ENCODE data around the gene TIMMDC1.

DNA sequence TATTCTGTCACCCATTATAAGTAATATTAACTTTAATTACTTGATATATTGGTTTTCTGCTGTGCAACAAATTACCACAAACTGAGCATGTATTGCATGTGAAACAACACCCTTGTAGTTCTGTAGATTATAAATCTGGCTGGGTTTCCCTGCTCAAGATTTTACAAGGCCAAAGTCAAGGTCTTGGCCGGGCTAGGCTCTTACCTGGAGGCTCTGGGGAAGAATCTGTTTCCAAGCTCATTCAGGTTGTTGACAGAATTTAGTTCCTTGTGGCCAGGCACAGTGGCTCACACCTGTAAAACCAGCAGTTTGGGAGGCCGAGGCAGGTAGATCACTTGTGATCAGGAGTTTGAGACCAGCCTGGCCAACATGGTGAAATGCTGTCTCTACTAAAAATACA, 16.3 kb downstream of the TIMMDC1 start:
- no peak for TF ChIP-seq HDGF (IDR thresholded peaks at IDR 0.05)
- TF ChIP-seq CREB1 (IDR thresholded peaks at IDR 0.05; ENCODE audit: low read depth), result no peak
- TF ChIP-seq RCOR1 (conservative IDR thresholded peaks at IDR 0.05; ENCODE audit: low read depth, low read length), result no peak
- TF ChIP-seq TAF1 (IDR thresholded peaks at IDR 0.05; ENCODE audit: borderline replicate concordance, low read depth, low read length), result no peak
- TF ChIP-seq, protein P1, sequence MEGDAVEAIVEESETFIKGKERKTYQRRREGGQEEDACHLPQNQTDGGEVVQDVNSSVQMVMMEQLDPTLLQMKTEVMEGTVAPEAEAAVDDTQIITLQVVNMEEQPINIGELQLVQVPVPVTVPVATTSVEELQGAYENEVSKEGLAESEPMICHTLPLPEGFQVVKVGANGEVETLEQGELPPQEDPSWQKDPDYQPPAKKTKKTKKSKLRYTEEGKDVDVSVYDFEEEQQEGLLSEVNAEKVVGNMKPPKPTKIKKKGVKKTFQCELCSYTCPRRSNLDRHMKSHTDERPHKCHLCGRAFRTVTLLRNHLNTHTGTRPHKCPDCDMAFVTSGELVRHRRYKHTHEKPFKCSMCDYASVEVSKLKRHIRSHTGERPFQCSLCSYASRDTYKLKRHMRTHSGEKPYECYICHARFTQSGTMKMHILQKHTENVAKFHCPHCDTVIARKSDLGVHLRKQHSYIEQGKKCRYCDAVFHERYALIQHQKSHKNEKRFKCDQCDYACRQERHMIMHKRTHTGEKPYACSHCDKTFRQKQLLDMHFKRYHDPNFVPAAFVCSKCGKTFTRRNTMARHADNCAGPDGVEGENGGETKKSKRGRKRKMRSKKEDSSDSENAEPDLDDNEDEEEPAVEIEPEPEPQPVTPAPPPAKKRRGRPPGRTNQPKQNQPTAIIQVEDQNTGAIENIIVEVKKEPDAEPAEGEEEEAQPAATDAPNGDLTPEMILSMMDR (IDR thresholded peaks at IDR 0.05 in 2 of 3, conservative IDR thresholded peaks at IDR 0.05 in 1 of 3; ENCODE audit: control insufficient read depth in 2 of 3, extremely low read depth in 1 of 3, insufficient read depth in 1 of 3, low read depth in 3 of 3, low read length in 3 of 3), result no peak

Measured in GM12878 (cell line).